UCSD-AML1 (cell line): ENCODE results near the gene TAGLN.
"Not testable (repeated sequence)": the region's sequence is repeated elsewhere in the genome, so short reads cannot be mapped to it uniquely, and the experiment has no call there.

Experiments
- DNase-seq: peaks from one replicate; lab custom pipeline; 2025; ENCODE audit not compliant: unreplicated experiment; lab: John Stamatoyannopoulos, UW

TAGLN gene

GRCh38 chr11:117180661-117181585 lies 18.2 kb upstream of the TAGLN start:
- DNase-seq, result peak; percentile 67

- DNase-seq, result no peak
Observed at GRCh38 chr11:117181586-117182550, 17.3 kb upstream of the TAGLN start.

GRCh38 chr11:117182551-117182935 lies 16.6 kb upstream of the TAGLN start:
- DNase-seq, result no peak

GRCh38 chr11:117183178-117183577 lies 16.0 kb upstream of the TAGLN start:
- DNase-seq, result not testable (repeated sequence)

- DNase-seq, result no peak
Observed at GRCh38 chr11:117183724-117184349, 15.3 kb upstream of the TAGLN start.

GRCh38 chr11:117185736-117186430 lies 13.3 kb upstream of the TAGLN start:
- no peak for DNase-seq

- no peak for DNase-seq
Observed at GRCh38 chr11:117186431-117186761, 12.8 kb upstream of the TAGLN start.

GRCh38 chr11:117187007-117187406 lies 12.2 kb upstream of the TAGLN start:
- no peak for DNase-seq

- no peak for DNase-seq
Observed at GRCh38 chr11:117187428-117187798, 11.8 kb upstream of the TAGLN start.

- no peak for DNase-seq
Observed at GRCh38 chr11:117187799-117188481, 11.2 kb upstream of the TAGLN start.

GRCh38 chr11:117188620-117189081 lies 10.5 kb upstream of the TAGLN start:
- no peak for DNase-seq

GRCh38 chr11:117189191-117189940 lies 9.8 kb upstream of the TAGLN start:
- no peak for DNase-seq

GRCh38 chr11:117189941-117190544 lies 9.1 kb upstream of the TAGLN start:
- DNase-seq, result no peak

GRCh38 chr11:117191680-117192400 lies 7.3 kb upstream of the TAGLN start:
- no peak for DNase-seq

- no peak for DNase-seq
Observed at GRCh38 chr11:117192401-117192875, 6.7 kb upstream of the TAGLN start.

- DNase-seq, result no peak
Observed at GRCh38 chr11:117193130-117194020, 5.8 kb upstream of the TAGLN start.

GRCh38 chr11:117194267-117194666 lies 4.9 kb upstream of the TAGLN start:
- DNase-seq, result no peak
